ENCODE data around the gene COPS2.
"Not testable (repeated sequence)": the region's sequence is repeated elsewhere in the genome, so short reads cannot be mapped to it uniquely, and the experiment has no call there.

COPS2 gene

GRCh38 chr15:49155110-49155833 lies at the start of gene COPS2:
Gene COPS2, minus strand, starts transcription at chr15:49155599. Its CDS starts 21 bp downstream, at chr15:49155578.
- DNase-seq (ENCODE audit: low read depth): peak; percentile 88

- DNase-seq (ENCODE audit: low read depth): no peak
Measured at GRCh38 chr15:49200347-49200746, 44.9 kb upstream of the COPS2 start.

- DNase-seq (ENCODE audit: low read depth): no peak
Measured at GRCh38 chr15:49199666-49200065, 44.3 kb upstream of the COPS2 start.

GRCh38 chr15:49196856-49197255 lies 41.5 kb upstream of the COPS2 start:
- no peak for DNase-seq (ENCODE audit: low read depth)

GRCh38 chr15:49191892-49192291 lies 36.5 kb upstream of the COPS2 start:
- DNase-seq (ENCODE audit: low read depth): no peak

GRCh38 chr15:49190586-49190985 lies 35.2 kb upstream of the COPS2 start:
- no peak for DNase-seq (ENCODE audit: low read depth)

GRCh38 chr15:49189631-49190030 lies 34.2 kb upstream of the COPS2 start:
- DNase-seq (ENCODE audit: low read depth): no peak

GRCh38 chr15:49188933-49189332 lies 33.5 kb upstream of the COPS2 start:
- DNase-seq (ENCODE audit: low read depth): no peak

GRCh38 chr15:49187549-49188245 lies 32.3 kb upstream of the COPS2 start:
- no peak for DNase-seq (ENCODE audit: low read depth)

GRCh38 chr15:49185473-49185872 lies 30.1 kb upstream of the COPS2 start:
- DNase-seq (ENCODE audit: low read depth): no peak

- DNase-seq (ENCODE audit: low read depth): not testable (repeated sequence)
Measured at GRCh38 chr15:49183741-49184140, 28.3 kb upstream of the COPS2 start.

- no peak for DNase-seq (ENCODE audit: low read depth)
Measured at GRCh38 chr15:49182128-49182527, 26.7 kb upstream of the COPS2 start.

- no peak for DNase-seq (ENCODE audit: low read depth)
Measured at GRCh38 chr15:49179433-49180190, 24.2 kb upstream of the COPS2 start.

GRCh38 chr15:49178497-49178896 lies 23.1 kb upstream of the COPS2 start:
- DNase-seq (ENCODE audit: low read depth): no peak

- DNase-seq (ENCODE audit: low read depth): not testable (repeated sequence)
Measured at GRCh38 chr15:49175582-49176397, 20.4 kb upstream of the COPS2 start.

GRCh38 chr15:49174902-49175301 lies 19.5 kb upstream of the COPS2 start:
- DNase-seq (ENCODE audit: low read depth): no peak

GRCh38 chr15:49171790-49172189 lies 16.4 kb upstream of the COPS2 start:
- no peak for DNase-seq (ENCODE audit: low read depth)

GRCh38 chr15:49169880-49170597 lies 14.6 kb upstream of the COPS2 start, which contains the start of gene GALK2:
Gene GALK2, plus strand, starts transcription at chr15:49170247. Its CDS starts 76 bp downstream, at chr15:49170323.
- DNase-seq (ENCODE audit: low read depth): peak; percentile 59

- DNase-seq (ENCODE audit: low read depth): no peak
Measured at GRCh38 chr15:49168016-49168415, 12.6 kb upstream of the COPS2 start.

GRCh38 chr15:49164865-49165264 lies 9.5 kb upstream of the COPS2 start:
- no peak for DNase-seq (ENCODE audit: low read depth)

- no peak for DNase-seq (ENCODE audit: low read depth)
Measured at GRCh38 chr15:49163678-49164077, 8.3 kb upstream of the COPS2 start.
